GM23338 (cell line): ENCODE results near the gene CARD16. TPM values are rescaled to one million over a fixed set of nuclear protein-coding genes. Genes with fewer than 3 reads are reported as not detected.

Experiments
- ATAC-seq: fragments of 200-7000 bp; cut with Tn5 transposase; 3 replicates; pipeline ENCODE4 v1.9.1; 2020
- DNase-seq: peaks from one replicate; pipeline ENCODE4 v3.0.0-alpha.2; 2015; ENCODE audit warnings: low spot score
- H2AFZ ChIP-seq: fragments of 200-600 bp; sonication (generic); 2 replicates; pipeline ENCODE4 v1.8.0; 2016; ENCODE audit warnings: antibody characterized with exemption, mild to moderate bottlenecking, moderate library complexity
- H3F3A ChIP-seq: fragments of 200-600 bp; sonication (generic); replicated peaks from 2 replicates; pipeline ENCODE4 v1.8.0; 2017; ENCODE audit warnings: antibody characterized with exemption, mixed run types, low read depth
- H3K27ac ChIP-seq: fragments of 200-600 bp; sonication (generic); 2 replicates; pipeline ENCODE4 v1.6.1; 2016; ENCODE audit warnings: low read depth
- H3K27me3 ChIP-seq: fragments of 200-600 bp; sonication (generic); 2 replicates; pipeline ENCODE4 v1.8.0; 2016; ENCODE audit warnings: mild to moderate bottlenecking, mixed run types, moderate library complexity; ENCODE audit not compliant: insufficient read depth
- H3K36me3 ChIP-seq: fragments of 200-600 bp; sonication (generic); 2 replicates; pipeline ENCODE4 v1.8.0; 2016; ENCODE audit warnings: mild to moderate bottlenecking; ENCODE audit not compliant: insufficient read depth
- H3K4me1 ChIP-seq: fragments of 200-600 bp; sonication (generic); 2 replicates; pipeline ENCODE4 v1.8.0; 2016; ENCODE audit warnings: mild to moderate bottlenecking, moderate library complexity; ENCODE audit not compliant: insufficient read depth
- H3K4me2 ChIP-seq: fragments of 200-600 bp; sonication (generic); 2 replicates; pipeline ENCODE4 v1.7.1; 2017; ENCODE audit warnings: mixed run types
- H3K4me3 ChIP-seq: fragments of 200-600 bp; sonication (generic); 2 replicates; pipeline ENCODE4 v1.6.1; 2016; ENCODE audit warnings: mixed run types
- H3K79me2 ChIP-seq: fragments of 200-600 bp; sonication (generic); replicated peaks from 2 replicates; pipeline ENCODE4 v1.8.0; 2017; ENCODE audit warnings: mild to moderate bottlenecking; ENCODE audit not compliant: insufficient read depth
- H3K9me2 ChIP-seq: fragments of 200-600 bp; sonication (generic); 2 replicates; pipeline ENCODE4 v1.8.0; 2017; ENCODE audit not compliant: insufficient read depth
- H4K20me1 ChIP-seq: fragments of 200-600 bp; sonication (generic); replicated peaks from 2 replicates; pipeline ENCODE4 v1.8.0; 2017; ENCODE audit warnings: mild to moderate bottlenecking; ENCODE audit not compliant: insufficient read depth
- H3K27ac Mint-ChIP-seq: 2 replicates; pipeline ENCODE4 v1.8.0; 2020; ENCODE audit warnings: inconsistent platforms, mild to moderate bottlenecking, moderate library complexity, mixed read lengths
- H3K27me3 Mint-ChIP-seq: 3 replicates; pipeline ENCODE4 v1.8.0; 2022; ENCODE audit warnings: low read depth, mild to moderate bottlenecking, moderate library complexity, mixed read lengths, inconsistent platforms; ENCODE audit not compliant: insufficient read depth, poor library complexity
- H3K36me3 Mint-ChIP-seq: 3 replicates; pipeline ENCODE4 v1.8.0; 2021; ENCODE audit warnings: low read depth, mild to moderate bottlenecking, inconsistent platforms, moderate library complexity, mixed read lengths
- H3K4me1 Mint-ChIP-seq: 3 replicates; pipeline ENCODE4 v1.8.0; 2020; ENCODE audit warnings: mild to moderate bottlenecking, inconsistent platforms, mixed read lengths
- H3K4me3 Mint-ChIP-seq: 3 replicates; pipeline ENCODE4 v1.8.0; 2021; ENCODE audit warnings: moderate library complexity, mild to moderate bottlenecking, inconsistent platforms, mixed read lengths
- H3K9me3 Mint-ChIP-seq: 3 replicates; pipeline ENCODE4 v1.8.0; 2020; ENCODE audit warnings: moderate library complexity, mild to moderate bottlenecking, inconsistent platforms, mixed read lengths
- CREB1 ChIP-seq: fragments of 250-450 bp; sonication (Bioruptor Pico); IDR thresholded peaks from 2 replicates; pipeline ENCODE4 v1.5.0; 2020; ENCODE audit warnings: low read depth, mild to moderate bottlenecking, moderate library complexity
- EZH2 ChIP-seq: fragments of 200-600 bp; sonication (generic); IDR thresholded peaks from one replicate; pipeline ENCODE4 v1.8.0; 2017; ENCODE audit warnings: antibody characterized with exemption, mild to moderate bottlenecking, low read depth; ENCODE audit not compliant: unreplicated experiment
- EZH2phosphoT487 ChIP-seq: fragments of 200-600 bp; sonication (generic); IDR thresholded peaks from one replicate; pipeline ENCODE4 v1.8.1; 2018; ENCODE audit warnings: antibody characterized with exemption; ENCODE audit not compliant: unreplicated experiment
- JUNB ChIP-seq: IDR thresholded peaks from one replicate; pipeline ENCODE4 v1.6.1; 2016; ENCODE audit warnings: antibody characterized with exemption; ENCODE audit not compliant: unreplicated experiment
- NANOG ChIP-seq: IDR thresholded peaks from 2 replicates; pipeline ENCODE4 v1.6.1; 2016; ENCODE audit warnings: antibody characterized with exemption, borderline replicate concordance
- POLR2AphosphoS5 ChIP-seq: IDR thresholded peaks from 2 replicates; pipeline ENCODE4 v1.6.1; 2016; ENCODE audit warnings: antibody characterized with exemption, low read depth
- STAT1 ChIP-seq: IDR thresholded peaks from one replicate; pipeline ENCODE4 v1.6.1; 2016; ENCODE audit warnings: antibody characterized with exemption; ENCODE audit not compliant: unreplicated experiment
- ZNF114 ChIP-seq: fragments of 250-450 bp; sonication (Bioruptor Pico); IDR thresholded peaks from 2 replicates; pipeline ENCODE4 v1.5.0; 2020; ENCODE audit warnings: mild to moderate bottlenecking, moderate library complexity
- ZNF331 ChIP-seq: fragments of 250-450 bp; sonication (Bioruptor Pico); IDR thresholded peaks from 2 replicates; pipeline ENCODE4 v1.5.0; 2020; ENCODE audit warnings: low read depth, mild to moderate bottlenecking, moderate library complexity
- polyA plus RNA-seq: library from polyadenylated mRNA; unstranded; fragments of >200 nt; fragmentation: Nextera tagmentation; extraction: Ambion mirVana; gene quantifications from 2 replicates; pipeline ENCODE4 v1.2.1, GENCODE V29; 2016
- total RNA-seq: library from RNA; depleted of rRNA; stranded (reverse); fragments of >200 nt; shearing (Covaris generic); gene quantifications from 2 replicates; pipeline ENCODE4 v1.2.3, GENCODE V29; 2014
- TF ChIP-seq, protein P1 (sequence below), 2 experiments: fragments of 200-600 bp in 1 of 2; sonication (generic) in 1 of 2; conservative IDR thresholded peaks; 2 replicates each; pipeline versions ENCODE4 v1.5.1 to v1.6.1; 2016 to 2017; ENCODE audit warnings: antibody characterized with exemption in 2 of 2, low read depth in 2 of 2, mild to moderate bottlenecking in 2 of 2, moderate library complexity in 1 of 2
- TF ChIP-seq, protein P2 (sequence below): IDR thresholded peaks from 2 replicates; pipeline ENCODE4 v1.6.1; 2016; ENCODE audit warnings: antibody characterized with exemption
- TF ChIP-seq, protein P3 (sequence below): IDR thresholded peaks from one replicate; pipeline ENCODE4 v1.6.1; 2018; ENCODE audit warnings: antibody characterized with exemption; ENCODE audit not compliant: unreplicated experiment

The CARD16 gene
- total and polyA plus RNA-seq, 2 experiments from 2014 or later = not detected

DNA sequence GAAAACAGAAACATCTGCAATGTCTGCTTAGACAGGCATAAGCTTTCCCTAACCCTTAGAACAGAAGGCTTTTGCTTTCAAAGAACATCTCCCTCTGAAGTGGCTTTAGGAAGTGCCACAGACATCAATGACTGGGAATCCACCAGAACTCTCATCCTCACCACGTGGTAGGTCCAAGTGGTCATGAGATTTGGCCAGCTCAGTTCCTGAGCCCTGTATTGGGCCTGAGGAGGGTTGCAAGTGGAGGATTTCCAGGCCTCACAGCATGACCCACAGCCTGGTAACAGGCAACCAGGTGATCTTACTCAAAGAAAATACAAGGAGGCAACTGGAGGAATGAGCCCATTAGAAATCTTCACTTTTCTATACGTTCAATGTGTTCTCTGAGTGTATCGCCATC lies 11.8 kb downstream of the CARD16 start (continued):
- TF ChIP-seq CREB1 (CRISPR knock-in tag) = no peak
- TF ChIP-seq STAT1 = no peak
- TF ChIP-seq, protein P1, sequence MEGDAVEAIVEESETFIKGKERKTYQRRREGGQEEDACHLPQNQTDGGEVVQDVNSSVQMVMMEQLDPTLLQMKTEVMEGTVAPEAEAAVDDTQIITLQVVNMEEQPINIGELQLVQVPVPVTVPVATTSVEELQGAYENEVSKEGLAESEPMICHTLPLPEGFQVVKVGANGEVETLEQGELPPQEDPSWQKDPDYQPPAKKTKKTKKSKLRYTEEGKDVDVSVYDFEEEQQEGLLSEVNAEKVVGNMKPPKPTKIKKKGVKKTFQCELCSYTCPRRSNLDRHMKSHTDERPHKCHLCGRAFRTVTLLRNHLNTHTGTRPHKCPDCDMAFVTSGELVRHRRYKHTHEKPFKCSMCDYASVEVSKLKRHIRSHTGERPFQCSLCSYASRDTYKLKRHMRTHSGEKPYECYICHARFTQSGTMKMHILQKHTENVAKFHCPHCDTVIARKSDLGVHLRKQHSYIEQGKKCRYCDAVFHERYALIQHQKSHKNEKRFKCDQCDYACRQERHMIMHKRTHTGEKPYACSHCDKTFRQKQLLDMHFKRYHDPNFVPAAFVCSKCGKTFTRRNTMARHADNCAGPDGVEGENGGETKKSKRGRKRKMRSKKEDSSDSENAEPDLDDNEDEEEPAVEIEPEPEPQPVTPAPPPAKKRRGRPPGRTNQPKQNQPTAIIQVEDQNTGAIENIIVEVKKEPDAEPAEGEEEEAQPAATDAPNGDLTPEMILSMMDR (conservative IDR thresholded peaks at IDR 0.05; ENCODE audit: low read depth in 2 of 2) = no peak
- no peak for TF ChIP-seq ZNF114 (CRISPR knock-in tag)
- no peak for TF ChIP-seq ZNF331
- TF ChIP-seq EZH2 = no peak
- no peak for TF ChIP-seq NANOG

DNA sequence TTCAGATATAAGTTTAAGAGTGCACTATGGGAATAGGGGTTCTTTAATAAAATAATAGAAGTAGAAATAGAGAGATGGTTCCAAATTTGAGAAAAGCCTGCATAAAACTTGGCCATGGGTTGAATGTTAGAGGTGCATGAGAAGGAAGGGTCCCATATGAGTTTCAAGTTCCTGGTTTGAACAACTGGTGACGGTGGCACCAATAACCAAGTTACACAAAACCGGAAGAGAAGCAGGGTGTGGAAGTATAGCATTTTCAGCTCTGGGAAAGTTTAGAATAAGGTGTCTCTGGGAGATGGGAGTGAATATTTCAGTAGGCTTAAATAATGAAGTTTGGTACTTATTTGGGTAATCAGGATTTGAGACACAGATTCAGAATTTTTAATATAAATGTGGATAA lies 12.6 kb downstream of the CARD16 start:
- Mint-ChIP-seq H3K9me3 (no peaks in the 10 kb centered on the region; the same call in 2 of the 3 replicates), H3K36me3 (peaks cover 7% of the 10 kb centered on the region; the same call in 2 of the 3 replicates), H3K4me1 (no peaks in the 10 kb centered on the region), H3K27me3 (peaks cover 3% of the 10 kb centered on the region), H3K4me3 (no peak overlapping the region), H3K27ac (no peak overlapping the region)
- no peaks in the 10 kb centered on the region for H3K4me1 ChIP-seq
- DNase-seq = no peak
- no peaks in the 10 kb centered on the region for H3K36me3 ChIP-seq
- no peak overlapping the region for H3K27ac ChIP-seq
- H3K9me2 ChIP-seq = peaks cover 9% of the 10 kb centered on the region; the same call in 1 of the 2 replicates
- H2AFZ ChIP-seq = no peak overlapping the region
- H3K27me3 ChIP-seq = no peaks in the 10 kb centered on the region
- no peak for TF ChIP-seq JUNB
- H4K20me1 ChIP-seq = no peaks in the 10 kb centered on the region
- no peaks in the 10 kb centered on the region for H3F3A ChIP-seq
- no peak overlapping the region for H3K4me3 ChIP-seq
- no peak overlapping the region for H3K4me2 ChIP-seq
- H3K79me2 ChIP-seq = no peaks in the 10 kb centered on the region
- no peak for ATAC-seq

DNA sequence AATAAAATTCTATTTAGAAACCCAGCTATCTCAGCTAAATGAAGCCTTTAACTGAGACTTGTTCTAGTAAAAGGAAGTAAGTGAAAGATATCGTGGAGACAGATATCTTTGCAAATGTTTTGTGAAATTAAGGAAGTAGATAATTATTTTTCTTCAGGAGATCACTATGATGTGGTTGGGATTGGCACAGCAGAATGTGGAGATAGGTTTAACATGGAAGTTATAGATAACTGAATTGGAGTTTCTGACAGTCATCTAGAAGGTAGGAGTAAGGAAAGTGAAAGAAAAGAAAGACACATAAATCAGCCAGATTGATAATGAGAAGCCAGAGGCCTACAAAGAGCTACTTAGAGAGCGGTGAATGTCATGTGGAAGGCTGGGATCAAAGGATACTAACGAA lies 17.5 kb downstream of the CARD16 start:
- ATAC-seq (no peak), DNase-seq (no peak)
- no peak overlapping the region for H3K4me2 ChIP-seq
- no peak overlapping the region for H3K4me3 Mint-ChIP-seq
- H3K27ac ChIP-seq = no peak overlapping the region
- no peaks in the 10 kb centered on the region for H4K20me1 ChIP-seq
- H3K9me3 Mint-ChIP-seq = no peaks in the 10 kb centered on the region
- H3K4me1 Mint-ChIP-seq = no peaks in the 10 kb centered on the region
- no peaks in the 10 kb centered on the region for H3K27me3 Mint-ChIP-seq
- no peaks in the 10 kb centered on the region for H3F3A ChIP-seq
- H3K4me1 ChIP-seq = no peaks in the 10 kb centered on the region
- no peaks in the 10 kb centered on the region for H3K36me3 ChIP-seq
- no peaks in the 10 kb centered on the region for H3K79me2 ChIP-seq
- H2AFZ ChIP-seq = no peak overlapping the region
- no peaks in the 10 kb centered on the region for H3K9me2 ChIP-seq
- no peak overlapping the region for H3K4me3 ChIP-seq
- no peak overlapping the region; the same call in 1 of the 2 replicates for H3K27ac Mint-ChIP-seq
- no peaks in the 10 kb centered on the region for H3K36me3 Mint-ChIP-seq
- no peaks in the 10 kb centered on the region for H3K27me3 ChIP-seq
- TF ChIP-seq, protein P2, sequence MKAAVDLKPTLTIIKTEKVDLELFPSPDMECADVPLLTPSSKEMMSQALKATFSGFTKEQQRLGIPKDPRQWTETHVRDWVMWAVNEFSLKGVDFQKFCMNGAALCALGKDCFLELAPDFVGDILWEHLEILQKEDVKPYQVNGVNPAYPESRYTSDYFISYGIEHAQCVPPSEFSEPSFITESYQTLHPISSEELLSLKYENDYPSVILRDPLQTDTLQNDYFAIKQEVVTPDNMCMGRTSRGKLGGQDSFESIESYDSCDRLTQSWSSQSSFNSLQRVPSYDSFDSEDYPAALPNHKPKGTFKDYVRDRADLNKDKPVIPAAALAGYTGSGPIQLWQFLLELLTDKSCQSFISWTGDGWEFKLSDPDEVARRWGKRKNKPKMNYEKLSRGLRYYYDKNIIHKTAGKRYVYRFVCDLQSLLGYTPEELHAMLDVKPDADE = no peak
- TF ChIP-seq CREB1 (CRISPR knock-in tag) (no peak), NANOG (no peak), JUNB (no peak), POLR2AphosphoS5 (no peak), ZNF114 (CRISPR knock-in tag) (no peak), EZH2phosphoT487 (no peak), ZNF331 (no peak), EZH2 (no peak)
- TF ChIP-seq, protein P3, sequence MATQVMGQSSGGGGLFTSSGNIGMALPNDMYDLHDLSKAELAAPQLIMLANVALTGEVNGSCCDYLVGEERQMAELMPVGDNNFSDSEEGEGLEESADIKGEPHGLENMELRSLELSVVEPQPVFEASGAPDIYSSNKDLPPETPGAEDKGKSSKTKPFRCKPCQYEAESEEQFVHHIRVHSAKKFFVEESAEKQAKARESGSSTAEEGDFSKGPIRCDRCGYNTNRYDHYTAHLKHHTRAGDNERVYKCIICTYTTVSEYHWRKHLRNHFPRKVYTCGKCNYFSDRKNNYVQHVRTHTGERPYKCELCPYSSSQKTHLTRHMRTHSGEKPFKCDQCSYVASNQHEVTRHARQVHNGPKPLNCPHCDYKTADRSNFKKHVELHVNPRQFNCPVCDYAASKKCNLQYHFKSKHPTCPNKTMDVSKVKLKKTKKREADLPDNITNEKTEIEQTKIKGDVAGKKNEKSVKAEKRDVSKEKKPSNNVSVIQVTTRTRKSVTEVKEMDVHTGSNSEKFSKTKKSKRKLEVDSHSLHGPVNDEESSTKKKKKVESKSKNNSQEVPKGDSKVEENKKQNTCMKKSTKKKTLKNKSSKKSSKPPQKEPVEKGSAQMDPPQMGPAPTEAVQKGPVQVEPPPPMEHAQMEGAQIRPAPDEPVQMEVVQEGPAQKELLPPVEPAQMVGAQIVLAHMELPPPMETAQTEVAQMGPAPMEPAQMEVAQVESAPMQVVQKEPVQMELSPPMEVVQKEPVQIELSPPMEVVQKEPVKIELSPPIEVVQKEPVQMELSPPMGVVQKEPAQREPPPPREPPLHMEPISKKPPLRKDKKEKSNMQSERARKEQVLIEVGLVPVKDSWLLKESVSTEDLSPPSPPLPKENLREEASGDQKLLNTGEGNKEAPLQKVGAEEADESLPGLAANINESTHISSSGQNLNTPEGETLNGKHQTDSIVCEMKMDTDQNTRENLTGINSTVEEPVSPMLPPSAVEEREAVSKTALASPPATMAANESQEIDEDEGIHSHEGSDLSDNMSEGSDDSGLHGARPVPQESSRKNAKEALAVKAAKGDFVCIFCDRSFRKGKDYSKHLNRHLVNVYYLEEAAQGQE = no peak
- TF ChIP-seq, protein P1 (conservative IDR thresholded peaks at IDR 0.05; ENCODE audit: low read depth in 2 of 2) = no peak
